Measurements from ENCODE around the gene GRWD1. TPM values are rescaled to one million over a fixed set of nuclear protein-coding genes. Genes with fewer than 3 reads are reported as not detected.

Gene GRWD1
- total and polyA plus RNA-seq, 10 donors, result 5.5 to 34.5 (median 25.4) TPM

Other genes starting within 250 kb of the GRWD1 start
- 100 to 1,000 TPM; 147 to 238 (median 178) TPM for gene CARD8, start 190.1 kb upstream of the GRWD1 start, total RNA-seq
- 10 to 100 TPM; 61.8 to 83.8 (median 71.2) TPM for gene CARD8, start 190.1 kb upstream of the GRWD1 start, polyA plus RNA-seq
- gene ZNF114, start 175.9 kb upstream of the GRWD1 start, total RNA-seq, result 1 to 10 TPM in 5 of 7 donors, under 1 TPM in 2; 0.54 to 2.3 (median 1.1) TPM
- under 1 TPM; 0.28 to 0.90 (median 0.36) TPM for gene ZNF114, start 175.9 kb upstream of the GRWD1 start, polyA plus RNA-seq
- 10 to 100 TPM; 33.2 to 95.8 (median 73.2) TPM for gene EMP3, start 120.4 kb upstream of the GRWD1 start, total RNA-seq
- gene EMP3, start 120.4 kb upstream of the GRWD1 start, polyA plus RNA-seq, result 100 to 1,000 TPM in 2 of 3 donors, 10 to 100 TPM in 1; 89.5 to 149 (median 122) TPM
- 10 to 100 TPM in 4 of 7 donors, 1 to 10 TPM in 3; 8.7 to 14.8 (median 12.5) TPM for gene TMEM143, start 82.0 kb upstream of the GRWD1 start, total RNA-seq
- 1 to 10 TPM; 5.8 to 7.7 (median 7.0) TPM for gene TMEM143, start 82.0 kb upstream of the GRWD1 start, polyA plus RNA-seq
- gene SYNGR4, start 81.6 kb upstream of the GRWD1 start, total RNA-seq, result not detected
- under 1 TPM in 1 of 3 donors, not detected in 2; 0.09 TPM for gene SYNGR4, start 81.6 kb upstream of the GRWD1 start, polyA plus RNA-seq
- gene KDELR1, start 54.4 kb upstream of the GRWD1 start, total RNA-seq, result 10 to 100 TPM; 61.7 to 95.9 (median 76.2) TPM
- 10 to 100 TPM; 36.2 to 55.9 (median 45.0) TPM for gene KDELR1, start 54.4 kb upstream of the GRWD1 start, polyA plus RNA-seq
- 1 to 10 TPM in 1 of 7 donors, under 1 TPM in 6; 0.28 to 1.2 (median 0.77) TPM for gene GRIN2D, start 52.3 kb upstream of the GRWD1 start, total RNA-seq
- under 1 TPM; 0.07 to 0.10 (median 0.09) TPM for gene GRIN2D, start 52.3 kb upstream of the GRWD1 start, polyA plus RNA-seq
- 1 to 10 TPM in 2 of 7 donors, under 1 TPM in 5; 0.43 to 1.4 (median 0.93) TPM for gene KCNJ14, start 9.6 kb downstream of the GRWD1 start, total RNA-seq
- under 1 TPM; 0.26 to 0.61 (median 0.38) TPM for gene KCNJ14, start 9.6 kb downstream of the GRWD1 start, polyA plus RNA-seq
- 10 to 100 TPM; 31.4 to 66.4 (median 48.2) TPM for gene CYTH2, start 23.4 kb downstream of the GRWD1 start, total RNA-seq
- gene CYTH2, start 23.4 kb downstream of the GRWD1 start, polyA plus RNA-seq, result 10 to 100 TPM; 22.6 to 44.1 (median 24.6) TPM
- gene LMTK3, start 65.9 kb downstream of the GRWD1 start, total RNA-seq, result 1 to 10 TPM in 6 of 7 donors, under 1 TPM in 1; 0.69 to 4.2 (median 1.5) TPM
- 1 to 10 TPM in 1 of 3 donors, under 1 TPM in 2; 0.29 to 1.1 (median 0.37) TPM for gene LMTK3, start 65.9 kb downstream of the GRWD1 start, polyA plus RNA-seq
- not detected for gene SULT2B1, start 106.2 kb downstream of the GRWD1 start, total RNA-seq
- gene SULT2B1, start 106.2 kb downstream of the GRWD1 start, polyA plus RNA-seq, result under 1 TPM in 2 of 3 donors, not detected in 1; 0.12 to 0.58 TPM
- gene SPACA4, start 160.8 kb downstream of the GRWD1 start, total RNA-seq, result not detected
- gene SPACA4, start 160.8 kb downstream of the GRWD1 start, polyA plus RNA-seq, result not detected
- gene FAM83E, start 169.1 kb downstream of the GRWD1 start, total RNA-seq, result 1 to 10 TPM in 1 of 7 donors, under 1 TPM in 1, not detected in 5; 0.46 to 2.0 TPM
- under 1 TPM; 0.04 to 0.67 (median 0.20) TPM for gene FAM83E, start 169.1 kb downstream of the GRWD1 start, polyA plus RNA-seq
- 1,000 to 10,000 TPM; 1,136 to 2,739 (median 1,465) TPM for gene RPL18, start 173.2 kb downstream of the GRWD1 start, total RNA-seq
- gene RPL18, start 173.2 kb downstream of the GRWD1 start, polyA plus RNA-seq, result 1,000 to 10,000 TPM; 3,728 to 5,575 (median 5,277) TPM
- 10 to 100 TPM; 12.4 to 26.5 (median 23.5) TPM for gene SPHK2, start 173.5 kb downstream of the GRWD1 start, total RNA-seq
- 10 to 100 TPM in 1 of 3 donors, 1 to 10 TPM in 2; 7.9 to 20.8 (median 9.7) TPM for gene SPHK2, start 173.5 kb downstream of the GRWD1 start, polyA plus RNA-seq
- 10 to 100 TPM; 11.4 to 29.5 (median 22.5) TPM for gene DBP, start 191.4 kb downstream of the GRWD1 start, total RNA-seq
- gene DBP, start 191.4 kb downstream of the GRWD1 start, polyA plus RNA-seq, result 10 to 100 TPM; 21.8 to 26.8 (median 24.1) TPM
- 10 to 100 TPM in 2 of 7 donors, 1 to 10 TPM in 5; 1.9 to 10.7 (median 4.4) TPM for gene CA11, start 200.2 kb downstream of the GRWD1 start, total RNA-seq
- 10 to 100 TPM in 2 of 3 donors, 1 to 10 TPM in 1; 9.7 to 14.5 (median 10.5) TPM for gene CA11, start 200.2 kb downstream of the GRWD1 start, polyA plus RNA-seq
- 1 to 10 TPM in 3 of 7 donors, under 1 TPM in 3, not detected in 1; 0.30 to 2.1 (median 1.2) TPM for gene NTN5, start 227.0 kb downstream of the GRWD1 start, total RNA-seq
- gene NTN5, start 227.0 kb downstream of the GRWD1 start, polyA plus RNA-seq, result 1 to 10 TPM in 1 of 3 donors, under 1 TPM in 2; 0.49 to 1.1 (median 0.51) TPM
- under 1 TPM in 3 of 7 donors, not detected in 4; 0.17 to 0.65 (median 0.38) TPM for gene FUT2, start 250.0 kb downstream of the GRWD1 start, total RNA-seq
- 1 to 10 TPM in 1 of 3 donors, under 1 TPM in 1, not detected in 1; 0.22 to 1.2 TPM for gene FUT2, start 250.0 kb downstream of the GRWD1 start, polyA plus RNA-seq